ENCODE results near the gene GTF3A. TPM values are rescaled to one million over a fixed set of nuclear protein-coding genes. Genes with fewer than 3 reads are reported as not detected.

GTF3A gene
- total and polyA plus RNA-seq, 9 of the 15 experiments (the other 6 are each of a cell fraction or from before 2014, with no cell fraction given), result 47.5 to 303 (median 174) TPM

DNA sequence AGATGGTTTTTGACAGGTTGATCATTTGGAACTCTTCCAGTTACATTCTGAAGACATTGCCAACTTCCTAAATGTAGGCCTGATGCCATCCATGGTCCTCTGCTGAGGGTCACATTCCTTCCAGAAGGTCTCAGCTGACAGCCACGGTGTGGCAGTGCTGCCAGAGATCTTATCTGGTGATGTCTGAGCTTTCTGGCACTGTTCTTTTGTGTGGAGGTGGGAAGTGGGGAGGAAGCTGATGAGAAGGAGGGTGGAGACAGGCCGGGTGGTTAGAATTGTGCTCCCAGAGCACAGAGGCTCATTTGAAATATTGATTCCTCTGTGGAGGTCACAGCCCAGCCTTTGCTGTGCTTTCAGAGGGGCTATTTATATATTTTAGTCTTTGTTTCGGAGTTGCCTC, 42.1 kb downstream of the GTF3A start:
- H3K27me3 ChIP-seq (ENCODE audit: control insufficient read depth in 2 of 2, insufficient read depth in 2 of 2, low read length in 2 of 2), result peaks cover 0 to 6% of the 10 kb centered on the region in 2 experiments; a peak in 1 of 5 replicates
- no peak for DNase-seq (ENCODE audit: extremely low read depth in 1 of 4, low spot score in 3 of 4)
- H3K9me1 ChIP-seq (ENCODE audit: control insufficient read depth, insufficient read depth, low read length), result no peaks in the 10 kb centered on the region
- H3K4me1 ChIP-seq (replicated peaks in 1 of 2; ENCODE audit: control insufficient read depth in 2 of 2, insufficient read depth in 2 of 2, low read length in 2 of 2), result no peaks in the 10 kb centered on the region; a peak in 1 of 5 replicates
- FAIRE-seq, result no peak
- no peak overlapping the region for H3K4me3 ChIP-seq
- no peaks in the 10 kb centered on the region for H3K36me3 ChIP-seq (ENCODE audit: control insufficient read depth, insufficient read depth, low read length)
- no peak overlapping the region for H2AFZ ChIP-seq (ENCODE audit: low read depth, low read length)
- H3K27ac ChIP-seq (ENCODE audit: extremely low read depth, low read depth, low read length), result no peak overlapping the region
- 4% methylated on average over 3 of the region's 3 CpGs for WGBS (ENCODE audit: insufficient coverage, low coverage, missing lambda C conversion rate)
- no peaks in the 10 kb centered on the region for H3K9me3 ChIP-seq (replicated peaks; ENCODE audit: control insufficient read depth, insufficient read depth, low read depth, low read length)
- H3K79me2 ChIP-seq (ENCODE audit: control insufficient read depth, insufficient read depth, low read length), result no peaks in the 10 kb centered on the region
- BruUV-seq (replicated peaks), result no TSS peak
- ATAC-seq, result no peak
- in situ Hi-C loops (cut with MboI), result no loop called here
- no peak for TF ChIP-seq CBFB (CRISPR knock-in tag; IDR thresholded peaks at IDR 0.05)
- no peak for TF ChIP-seq ZNF316 (IDR thresholded peaks at IDR 0.05)
- TF ChIP-seq ZC3H4 (CRISPR knock-in tag; IDR thresholded peaks at IDR 0.05; ENCODE audit: borderline replicate concordance), result no peak
- no peak for TF ChIP-seq MEF2D (tag; conservative IDR thresholded peaks at IDR 0.05; ENCODE audit: low read depth)
- no peak for TF ChIP-seq SETDB1 (IDR thresholded peaks at IDR 0.05; ENCODE audit: low read length)
- no peak for TF ChIP-seq BCL6 (CRISPR knock-in tag; IDR thresholded peaks at IDR 0.05)
- no peak for TF ChIP-seq NR3C1 (CRISPR knock-in tag; IDR thresholded peaks at IDR 0.05)
- TF ChIP-seq, protein P1, sequence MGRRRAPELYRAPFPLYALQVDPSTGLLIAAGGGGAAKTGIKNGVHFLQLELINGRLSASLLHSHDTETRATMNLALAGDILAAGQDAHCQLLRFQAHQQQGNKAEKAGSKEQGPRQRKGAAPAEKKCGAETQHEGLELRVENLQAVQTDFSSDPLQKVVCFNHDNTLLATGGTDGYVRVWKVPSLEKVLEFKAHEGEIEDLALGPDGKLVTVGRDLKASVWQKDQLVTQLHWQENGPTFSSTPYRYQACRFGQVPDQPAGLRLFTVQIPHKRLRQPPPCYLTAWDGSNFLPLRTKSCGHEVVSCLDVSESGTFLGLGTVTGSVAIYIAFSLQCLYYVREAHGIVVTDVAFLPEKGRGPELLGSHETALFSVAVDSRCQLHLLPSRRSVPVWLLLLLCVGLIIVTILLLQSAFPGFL (CRISPR knock-in tag; IDR thresholded peaks at IDR 0.05), result no peak
- TF ChIP-seq ZNF384 (IDR thresholded peaks at IDR 0.05; ENCODE audit: low read depth, low read length), result no peak
- TF ChIP-seq PRMT5 (CRISPR knock-in tag; IDR thresholded peaks at IDR 0.05), result no peak
- no peak for TF ChIP-seq ZNF551 (CRISPR knock-in tag; IDR thresholded peaks at IDR 0.05)
- ChIA-PET POLR2A (interaction anchor here (0.8 kb wide), 1 partner anchor 154 kb away, joined by 3 read pairs; the partner anchor contains the start of gene LNX2), CTCF (ENCODE audit: low intra/inter-chr PET ratio) (no interaction called here)
- H4K20me1 ChIP-seq (replicated peaks; ENCODE audit: control insufficient read depth, insufficient read depth, low read length), result no peaks in the 10 kb centered on the region
- intact Hi-C loops (cut with micrococcal nuclease), result no loop called here
- no peak overlapping the region for H3K9ac ChIP-seq (ENCODE audit: insufficient read depth in 1 of 2, low read depth in 2 of 2, low read length in 2 of 2)
- no peak overlapping the region for H3K4me2 ChIP-seq (ENCODE audit: insufficient read depth, low read length)

Data from K562 (cell line).